ENCODE results near the gene TP53. TPM values are rescaled to one million over a fixed set of nuclear protein-coding genes. Genes with fewer than 3 reads are reported as not detected.

The TP53 gene
- total and polyA plus RNA-seq, 10 of the 15 experiments (the other 5 are each of a cell fraction or from before 2014, with no cell fraction given), result 35.6 to 162 (median 75.9) TPM

DNA sequence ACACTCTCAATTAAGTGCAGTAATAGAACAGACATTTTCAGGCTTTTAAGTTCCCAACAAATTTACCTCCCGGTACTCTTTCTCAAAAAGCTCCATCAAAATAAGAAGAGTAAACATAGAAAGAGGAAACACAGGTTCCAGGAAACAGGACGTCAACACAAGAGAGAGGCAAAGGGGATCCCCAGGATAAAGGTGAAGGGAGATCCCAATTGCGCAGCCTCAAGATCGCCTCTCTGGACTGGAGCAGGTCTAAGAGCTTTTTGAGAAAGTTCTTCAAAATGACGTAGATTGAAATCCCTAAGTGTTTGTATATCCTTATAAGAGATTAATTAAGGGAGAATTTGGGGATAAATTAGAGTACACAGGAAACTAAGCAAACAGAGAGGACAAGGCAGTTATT, 68.7 kb downstream of the TP53 start:
- RAD21 ChIA-PET (ENCODE audit: unreplicated experiment), result no interaction called here
- no peaks in the 10 kb centered on the region for H3K27me3 ChIP-seq (replicated peaks in 1 of 2; ENCODE audit: control insufficient read depth in 2 of 2, insufficient read depth in 2 of 2, low read length in 1 of 2)
- H3K79me2 ChIP-seq (ENCODE audit: control insufficient read depth, insufficient read depth, low read length), result peaks cover 8% of the 10 kb centered on the region
- 40% methylated on average over 5 of the region's 5 CpGs for WGBS (ENCODE audit: insufficient coverage, insufficient replicate concordance, low lambda C conversion rate, missing lambda C conversion rate)
- H3K4me3 ChIP-seq, result no peak overlapping the region
- H4K20me1 ChIP-seq (ENCODE audit: control insufficient read depth, insufficient read depth), result no peaks in the 10 kb centered on the region; the same call in 1 of the 2 replicates
- H3K36me3 ChIP-seq (ENCODE audit: control insufficient read depth in 2 of 2, insufficient read depth in 2 of 2, low read length in 1 of 2), result no peaks in the 10 kb centered on the region
- no peak for DNase-seq (ENCODE audit: low read depth, low spot score)
- TF ChIP-seq TCF7 (IDR thresholded peaks at IDR 0.05; ENCODE audit: borderline replicate concordance) (no peak), RAD51 (IDR thresholded peaks at IDR 0.05) (no peak), ATF2 (IDR thresholded peaks at IDR 0.05; ENCODE audit: low read length) (no peak), FOS (IDR thresholded peaks at IDR 0.05; ENCODE audit: borderline replicate concordance, extremely low read depth, insufficient read length) (no peak), NR2C1 (IDR thresholded peaks at IDR 0.05) (no peak), KAT2A (conservative IDR thresholded peaks at IDR 0.05; ENCODE audit: control insufficient read depth, low read depth, low read length) (no peak), CREM (IDR thresholded peaks at IDR 0.05; ENCODE audit: low read depth) (no peak), ESRRA (IDR thresholded peaks at IDR 0.05; ENCODE audit: low read length) (no peak), SPI1 (IDR thresholded peaks at IDR 0.05; ENCODE audit: borderline replicate concordance, insufficient read depth, low read depth, low read length) (no peak), ZNF217 (IDR thresholded peaks at IDR 0.05) (no peak), IKZF1 (conservative IDR thresholded peaks at IDR 0.05) (no peak), EED (IDR thresholded peaks at IDR 0.05; ENCODE audit: low read depth) (no peak), SREBF1 (IDR thresholded peaks at IDR 0.05; ENCODE audit: low read length) (no peak), DPF2 (IDR thresholded peaks at IDR 0.05) (no peak), MEF2A (IDR thresholded peaks at IDR 0.05; ENCODE audit: insufficient read depth, low read depth, low read length) (no peak), GABPA (IDR thresholded peaks at IDR 0.05; ENCODE audit: low read depth) (no peak), ASH2L (IDR thresholded peaks at IDR 0.05; ENCODE audit: borderline replicate concordance, low read depth) (no peak)
- TF ChIP-seq, protein P1, sequence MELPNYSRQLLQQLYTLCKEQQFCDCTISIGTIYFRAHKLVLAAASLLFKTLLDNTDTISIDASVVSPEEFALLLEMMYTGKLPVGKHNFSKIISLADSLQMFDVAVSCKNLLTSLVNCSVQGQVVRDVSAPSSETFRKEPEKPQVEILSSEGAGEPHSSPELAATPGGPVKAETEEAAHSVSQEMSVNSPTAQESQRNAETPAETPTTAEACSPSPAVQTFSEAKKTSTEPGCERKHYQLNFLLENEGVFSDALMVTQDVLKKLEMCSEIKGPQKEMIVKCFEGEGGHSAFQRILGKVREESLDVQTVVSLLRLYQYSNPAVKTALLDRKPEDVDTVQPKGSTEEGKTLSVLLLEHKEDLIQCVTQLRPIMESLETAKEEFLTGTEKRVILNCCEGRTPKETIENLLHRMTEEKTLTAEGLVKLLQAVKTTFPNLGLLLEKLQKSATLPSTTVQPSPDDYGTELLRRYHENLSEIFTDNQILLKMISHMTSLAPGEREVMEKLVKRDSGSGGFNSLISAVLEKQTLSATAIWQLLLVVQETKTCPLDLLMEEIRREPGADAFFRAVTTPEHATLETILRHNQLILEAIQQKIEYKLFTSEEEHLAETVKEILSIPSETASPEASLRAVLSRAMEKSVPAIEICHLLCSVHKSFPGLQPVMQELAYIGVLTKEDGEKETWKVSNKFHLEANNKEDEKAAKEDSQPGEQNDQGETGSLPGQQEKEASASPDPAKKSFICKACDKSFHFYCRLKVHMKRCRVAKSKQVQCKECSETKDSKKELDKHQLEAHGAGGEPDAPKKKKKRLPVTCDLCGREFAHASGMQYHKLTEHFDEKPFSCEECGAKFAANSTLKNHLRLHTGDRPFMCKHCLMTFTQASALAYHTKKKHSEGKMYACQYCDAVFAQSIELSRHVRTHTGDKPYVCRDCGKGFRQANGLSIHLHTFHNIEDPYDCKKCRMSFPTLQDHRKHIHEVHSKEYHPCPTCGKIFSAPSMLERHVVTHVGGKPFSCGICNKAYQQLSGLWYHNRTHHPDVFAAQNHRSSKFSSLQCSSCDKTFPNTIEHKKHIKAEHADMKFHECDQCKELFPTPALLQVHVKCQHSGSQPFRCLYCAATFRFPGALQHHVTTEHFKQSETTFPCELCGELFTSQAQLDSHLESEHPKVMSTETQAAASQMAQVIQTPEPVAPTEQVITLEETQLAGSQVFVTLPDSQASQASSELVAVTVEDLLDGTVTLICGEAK (IDR thresholded peaks at IDR 0.05; ENCODE audit: borderline replicate concordance), result no peak
- POLR2A ChIA-PET, result interaction anchor here (0.6 to 1.4 kb wide), 3 partner anchors 9 to 485 kb away, joined by 3 to 6 read pairs (median 4); partner anchors contain the start of gene SAT2
- no TSS peak for BruUV-seq (replicated peaks)
- H2AFZ ChIP-seq (ENCODE audit: control insufficient read depth, low read depth, low read length), result no peak overlapping the region
- H3K27ac ChIP-seq (ENCODE audit: control insufficient read depth, insufficient read depth), result no peak overlapping the region
- H3K9me3 ChIP-seq (replicated peaks; ENCODE audit: control insufficient read depth, insufficient read depth, low read length), result no peaks in the 10 kb centered on the region
- no peak overlapping the region for H3K9ac ChIP-seq (ENCODE audit: control insufficient read depth, insufficient read depth, low read length)
- CTCF ChIA-PET, result interaction anchor here (1.3 kb wide), 1 partner anchor 69 kb away, joined by 3 read pairs; the partner anchor contains the start of gene TP53
- no peak overlapping the region for H3K4me2 ChIP-seq (ENCODE audit: control insufficient read depth, insufficient read depth)
- ATAC-seq, result no peak
- in situ Hi-C loops (cut with MboI), result no loop called here
- H3K4me1 ChIP-seq (ENCODE audit: control insufficient read depth, insufficient read depth, low read length), result no peaks in the 10 kb centered on the region
- FAIRE-seq, result no peak
- intact Hi-C loops (cut with micrococcal nuclease; ENCODE audit: unreplicated experiment), result loop anchor here (5.0 kb wide), 1 partner anchor 36 kb away; the partner anchor contains the start of gene MPDU1
- SMC1A ChIA-PET (ENCODE audit: uncharacterized antibody, unreplicated experiment), result interaction anchor here (1.3 to 1.5 kb wide), 2 partner anchors 9 to 67 kb away, joined by 3 read pairs; partner anchors contain the start of gene SAT2

Data from GM12878 (cell line).